ENCODE results near the gene USP24. TPM values are rescaled to one million over a fixed set of nuclear protein-coding genes. Genes with fewer than 3 reads are reported as not detected.

Gene USP24
- total and polyA plus RNA-seq, 10 of the 15 experiments (the other 5 are each of a cell fraction or from before 2014, with no cell fraction given), result 4.6 to 36.5 (median 25.3) TPM

GRCh38 chr1:55210990-55211801 lies 4.0 kb downstream of the USP24 start:
- Histone ChIP-seq H3K4me3 (peak overlapping the region; percentile 46), H3K9me3 (replicated peaks; ENCODE audit: control insufficient read depth, insufficient read depth, low read length) (no peaks in the 10 kb centered on the region), H3K79me2 (ENCODE audit: control insufficient read depth, insufficient read depth, low read length) (peaks cover 92% of the 10 kb centered on the region), H2AFZ (ENCODE audit: control insufficient read depth, low read depth, low read length) (no peak overlapping the region), H3K27me3 (replicated peaks in 1 of 2; ENCODE audit: control insufficient read depth in 2 of 2, insufficient read depth in 2 of 2, low read length in 1 of 2) (no peaks in the 10 kb centered on the region), H3K36me3 (ENCODE audit: control insufficient read depth in 2 of 2, insufficient read depth in 2 of 2, low read length in 1 of 2) (no peaks in the 10 kb centered on the region), H4K20me1 (ENCODE audit: control insufficient read depth, insufficient read depth) (no peaks in the 10 kb centered on the region), H3K27ac (ENCODE audit: control insufficient read depth, insufficient read depth) (peak overlapping the region; percentile 87), H3K4me1 (ENCODE audit: control insufficient read depth, insufficient read depth, low read length) (peaks cover 21% of the 10 kb centered on the region), H3K4me2 (ENCODE audit: control insufficient read depth, insufficient read depth) (peak overlapping the region; percentile 97), H3K9ac (ENCODE audit: control insufficient read depth, insufficient read depth, low read length) (peak overlapping the region; percentile 43)
- 16% methylated on average over 4 of the region's 4 CpGs for WGBS (ENCODE audit: insufficient coverage, insufficient replicate concordance, low lambda C conversion rate, missing lambda C conversion rate)
- ChIA-PET CTCF (interaction anchor here (0.6 to 3.3 kb wide), 6 partner anchors 11 to 127 kb away, joined by 3 to 16 read pairs (median 8); no protein-coding TSS in a partner anchor), RAD21 (ENCODE audit: unreplicated experiment) (interaction anchor here (1.2 to 3.2 kb wide), 4 partner anchors 11 to 68 kb away, joined by 5 to 12 read pairs (median 10); no protein-coding TSS in a partner anchor), POLR2A (interaction anchor here (0.6 to 0.8 kb wide), 2 partner anchors 16 to 83 kb away, joined by 3 to 6 read pairs; no protein-coding TSS in a partner anchor), SMC1A (ENCODE audit: uncharacterized antibody, unreplicated experiment) (interaction anchor here (0.6 to 3.5 kb wide), 11 partner anchors 16 to 142 kb away, joined by 3 to 20 read pairs (median 5); no protein-coding TSS in a partner anchor)
- FAIRE-seq, result no peak
- no peak for DNase-seq (ENCODE audit: low read depth, low spot score)
- intact Hi-C loops (cut with micrococcal nuclease; ENCODE audit: unreplicated experiment) (loop anchor here (5.0 to 10.0 kb wide), 2 partner anchors 46 to 1354 kb away; no protein-coding TSS in a partner anchor), in situ Hi-C loops (cut with MboI) (no loop called here)
- TF ChIP-seq ELK1 (IDR thresholded peaks at IDR 0.05; ENCODE audit: low read depth, low read length) (0 out of 2 replicates have a peak, but pooled peaks have one; percentile 15), ZNF24 (IDR thresholded peaks at IDR 0.05) (peak; percentile 74), ZNF592 (IDR thresholded peaks at IDR 0.05) (0 out of 2 replicates have a peak, but pooled peaks have one; percentile 38), POLR2AphosphoS2 (IDR thresholded peaks at IDR 0.05; ENCODE audit: low read depth, low read length) (no peak), TBL1XR1 (IDR thresholded peaks at IDR 0.05; ENCODE audit: low read depth, low read length) (0 out of 2 replicates have a peak, but pooled peaks have one; percentile 34), MTA2 (IDR thresholded peaks at IDR 0.05; ENCODE audit: low read depth) (peak; percentile 8; the same call in 1 of the 2 replicates), NR2C1 (IDR thresholded peaks at IDR 0.05) (peak; percentile 35; the same call in 1 of the 2 replicates), ETV6 (conservative IDR thresholded peaks at IDR 0.05 in 1 of 2, IDR thresholded peaks at IDR 0.05 in 1 of 2; ENCODE audit: borderline replicate concordance in 1 of 2, low read depth in 1 of 2) (no peak)
- no peak for ATAC-seq
- no TSS peak for BruUV-seq (replicated peaks)

Data from GM12878 (cell line).